HG02973 (cell line): ENCODE measurements around the gene MEGF6.
"Not testable (repeated sequence)": the region's sequence is repeated elsewhere in the genome, so short reads cannot be mapped to it uniquely, and the experiment has no call there.

Source experiments
- ATAC-seq: cut with Tn5 transposase; IDR thresholded peaks from one replicate; pipeline ENCODE4 v1.9.1; 2021; ENCODE audit warnings: moderate library complexity; ENCODE audit not compliant: unreplicated experiment

MEGF6 gene

GRCh38 chr1:3630161-3630611 is 18.9 kb upstream of the MEGF6 start:
- ATAC-seq: no peak

- no peak for ATAC-seq
Observed at GRCh38 chr1:3629561-3630160, 18.4 kb upstream of the MEGF6 start.

DNA sequence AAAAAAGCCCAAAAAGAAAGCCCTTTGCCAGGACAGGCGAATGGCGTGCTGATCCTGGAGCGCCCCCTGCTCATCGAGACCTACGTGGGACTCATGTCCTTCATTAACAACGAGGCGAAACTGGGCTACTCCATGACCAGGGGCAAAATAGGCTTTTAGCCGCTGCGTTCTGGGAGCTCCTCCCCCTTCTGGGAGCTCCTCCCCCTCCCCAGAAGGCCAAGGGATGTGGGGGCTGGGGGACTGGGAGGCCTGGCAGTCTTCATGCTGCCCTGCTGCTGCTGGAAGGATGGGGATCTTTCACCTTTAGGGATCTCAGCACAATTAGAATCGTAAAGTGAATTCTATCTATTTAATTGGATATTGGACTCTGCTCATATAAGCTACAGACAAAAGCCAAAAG is 17.1 kb upstream of the MEGF6 start:
- no peak for ATAC-seq

DNA sequence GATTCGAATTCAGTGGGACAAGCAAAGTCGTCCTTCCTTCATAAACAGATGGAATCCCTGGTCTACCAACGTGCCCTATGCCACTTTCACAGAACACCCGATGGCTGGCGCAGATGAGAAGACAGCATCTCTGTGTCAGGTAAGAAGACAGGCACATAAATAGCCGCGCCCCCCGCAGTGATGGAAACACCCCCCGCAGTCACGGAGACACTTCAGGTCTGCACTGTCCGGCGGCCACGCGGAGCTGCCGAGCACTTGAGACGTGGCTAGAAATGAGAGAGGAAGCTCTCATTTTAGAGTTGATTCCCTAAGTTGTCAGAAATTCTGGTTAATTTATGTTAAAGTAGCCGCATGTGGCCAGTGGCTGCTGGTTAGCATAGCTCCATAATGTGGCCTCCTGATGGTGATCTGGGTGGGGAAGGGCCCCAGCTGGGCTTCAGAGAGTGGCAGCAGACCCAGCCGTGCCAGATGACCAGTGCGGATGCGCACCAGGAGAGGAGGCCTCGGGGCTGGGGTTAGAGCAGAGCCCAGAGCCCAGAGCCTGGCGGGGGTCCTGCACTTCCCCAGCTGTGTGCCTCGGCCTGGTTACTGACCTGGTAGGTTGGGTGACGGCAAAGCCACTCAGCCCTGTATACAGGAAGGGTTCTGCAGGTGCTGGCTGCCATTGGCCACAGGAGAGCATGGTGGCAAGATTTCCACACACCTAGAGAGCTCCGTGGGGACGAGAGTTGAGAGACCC is 16.4 kb upstream of the MEGF6 start:
- ATAC-seq: no peak

GRCh38 chr1:3626025-3626424 is 14.7 kb upstream of the MEGF6 start:
- ATAC-seq: no peak

GRCh38 chr1:3625151-3625907 is 14.0 kb upstream of the MEGF6 start:
- peak; percentile 8 for ATAC-seq

- ATAC-seq: peak; percentile 90
Observed at GRCh38 chr1:3624200-3625136, 13.2 kb upstream of the MEGF6 start, which contains the start of gene TPRG1L. TSS of gene TPRG1L (plus strand) at chr1:3625015. CDS start at chr1:3625073, 58 bp downstream.

GRCh38 chr1:3623441-3624199 is 12.3 kb upstream of the MEGF6 start:
- no peak for ATAC-seq

- not testable (repeated sequence) for ATAC-seq
Observed at GRCh38 chr1:3622102-3622501, 10.8 kb upstream of the MEGF6 start.

DNA sequence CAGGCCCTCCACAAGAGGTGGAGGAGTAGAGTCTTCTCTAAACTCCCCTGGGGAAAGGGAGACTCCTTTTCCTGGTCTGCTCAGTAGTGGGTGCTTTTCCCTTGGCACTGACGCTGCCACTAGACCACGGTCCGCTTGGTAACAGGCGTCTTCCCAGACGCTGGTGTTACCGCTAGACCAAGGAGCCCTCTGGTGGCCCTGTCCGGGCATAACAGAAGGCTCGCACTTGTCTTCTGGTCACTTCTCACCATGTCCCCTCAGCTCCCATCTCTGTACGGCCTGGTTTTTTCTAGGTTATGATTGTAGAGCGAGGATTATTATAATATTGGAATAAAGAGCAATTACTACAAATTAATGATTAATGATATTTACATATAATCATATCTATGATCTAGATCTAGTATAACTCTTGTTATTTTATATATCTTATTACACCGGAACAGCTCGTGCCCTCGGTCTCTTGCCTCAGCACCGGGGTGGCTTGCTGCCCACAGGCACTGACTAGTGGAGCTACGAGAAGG is 9.9 kb upstream of the MEGF6 start:
- ATAC-seq: not testable (repeated sequence)

DNA sequence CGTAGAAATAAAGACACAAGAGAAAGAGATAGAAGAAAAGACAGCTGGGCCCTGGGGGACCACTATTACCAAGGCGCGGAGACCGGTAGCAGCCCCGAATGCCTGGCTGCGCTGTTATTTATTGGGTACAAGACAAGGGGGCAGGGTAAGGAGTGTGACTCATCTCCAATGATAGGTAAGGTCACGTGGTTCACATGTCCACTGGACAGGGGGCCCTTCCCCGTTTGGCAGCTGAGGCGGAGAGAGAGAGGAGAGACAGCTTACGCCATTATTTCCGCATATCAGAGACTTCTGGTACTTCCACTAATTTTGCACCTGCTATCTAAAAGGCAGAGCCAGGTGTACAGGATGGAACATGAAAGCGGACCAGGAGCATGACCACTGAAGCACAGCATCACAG is 9.4 kb upstream of the MEGF6 start:
- no peak for ATAC-seq

DNA sequence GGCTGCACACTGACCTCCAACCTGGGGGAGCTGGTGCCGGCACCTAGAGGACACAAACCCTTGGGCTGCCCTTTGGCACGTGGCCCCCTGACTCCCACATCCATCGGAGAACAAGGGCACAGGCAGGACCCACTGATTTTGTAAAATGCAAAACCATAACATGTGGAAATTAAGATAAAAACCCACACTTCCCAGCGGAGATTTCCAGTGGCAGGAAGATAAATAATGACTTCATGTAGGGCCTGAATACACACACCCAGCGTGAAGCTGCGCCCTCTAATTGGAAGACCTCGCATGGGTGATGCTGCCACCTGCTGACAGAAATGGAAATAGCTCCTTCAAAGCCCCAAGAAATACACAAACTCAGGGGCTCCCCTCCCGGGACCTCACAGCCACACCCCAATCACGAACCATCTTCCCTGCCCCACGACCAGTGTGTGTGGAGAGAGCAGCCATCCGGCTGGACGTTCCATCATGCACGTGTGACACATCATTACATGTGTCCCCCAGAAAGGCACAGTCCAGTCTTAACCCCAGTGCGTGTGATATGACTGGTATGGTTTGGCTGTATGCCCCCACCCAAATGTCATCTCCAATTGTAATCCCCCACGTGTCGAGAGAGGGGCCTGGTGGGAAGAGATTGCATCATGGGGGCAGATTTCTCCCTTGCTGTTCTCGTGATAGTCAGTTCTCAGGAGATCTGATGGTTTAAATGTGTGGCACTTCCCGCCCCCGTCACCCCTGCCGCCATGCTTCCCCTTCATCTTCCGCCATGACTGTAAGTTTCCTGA is 7.8 kb upstream of the MEGF6 start:
- ATAC-seq: no peak

DNA sequence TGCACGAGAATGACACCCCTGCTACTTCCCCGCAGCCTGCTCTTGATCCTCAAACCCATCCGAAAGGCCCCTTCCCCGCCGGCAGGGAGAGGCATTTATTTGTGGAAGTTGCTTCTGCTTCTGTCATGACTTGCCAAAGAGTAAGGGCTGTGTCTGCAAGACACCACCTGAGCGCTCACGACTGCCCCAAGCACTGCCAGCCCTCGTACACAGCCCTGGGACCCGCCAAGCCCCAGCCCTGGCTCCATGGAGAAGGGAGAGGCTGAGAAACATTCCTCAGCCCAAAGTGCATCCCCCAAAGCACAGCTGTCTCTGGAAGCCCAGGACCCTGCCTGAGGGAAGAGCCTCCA is 7.2 kb upstream of the MEGF6 start:
- ATAC-seq: no peak

DNA sequence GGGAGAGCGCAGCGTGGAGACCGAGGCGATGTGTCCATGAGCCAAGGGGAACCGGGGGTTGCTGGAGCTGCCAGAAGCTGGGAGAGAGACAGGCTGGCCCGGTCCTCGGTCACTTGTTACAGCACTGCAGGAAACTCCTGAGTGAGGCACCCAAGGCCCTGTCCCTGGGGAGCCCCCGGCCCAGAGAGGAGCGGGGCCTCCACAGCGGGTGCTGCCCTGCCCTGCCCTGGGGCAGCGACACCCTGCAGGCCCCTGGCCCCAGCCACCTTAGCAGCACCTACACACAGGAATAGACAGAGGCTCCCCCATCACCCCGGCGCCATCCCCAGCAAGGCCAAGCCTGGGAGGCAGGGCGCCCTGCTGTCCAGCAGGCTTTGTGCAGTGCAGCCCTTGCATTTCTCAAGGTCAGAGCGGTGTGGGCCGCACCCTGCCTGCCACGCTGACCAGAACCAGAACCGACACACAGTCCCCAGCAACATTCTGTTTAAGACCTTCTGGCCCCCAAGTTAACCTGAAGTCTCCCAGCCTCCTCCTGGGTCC is 6.6 kb upstream of the MEGF6 start:
- no peak for ATAC-seq

GRCh38 chr1:3616861-3617260 is 5.6 kb upstream of the MEGF6 start:
- ATAC-seq: no peak

- ATAC-seq: no peak
Observed at GRCh38 chr1:3614755-3615742, 3.7 kb upstream of the MEGF6 start.

GRCh38 chr1:3612123-3612522 is 815 bp upstream of the MEGF6 start:
- no peak for ATAC-seq
